Activated CD4-positive, alpha-beta T cell treated with anti-CD3 and anti-CD28 coated beads, Interleukin-2, amount 50 U/mL, for 4 hours (primary cell): ENCODE data around the gene CYP1B1.
"Not testable (repeated sequence)": the region's sequence is repeated elsewhere in the genome, so short reads cannot be mapped to it uniquely, and the experiment has no call there.

ENCODE experiments used
- DNase-seq, 2 experiments: peaks; one replicate each; pipeline ENCODE4 v3.0.0-alpha.2; 2020

Gene CYP1B1

GRCh38 chr2:38032946-38033345 is 43.0 kb downstream of the CYP1B1 start:
- no peak for DNase-seq

GRCh38 chr2:38030635-38031355 is 45.2 kb downstream of the CYP1B1 start:
- no peak for DNase-seq

GRCh38 chr2:38029512-38029911 is 46.4 kb downstream of the CYP1B1 start:
- no peak for DNase-seq

- DNase-seq, result no peak
Observed at GRCh38 chr2:38028829-38029228, 47.1 kb downstream of the CYP1B1 start.

- no peak for DNase-seq
Observed at GRCh38 chr2:38026846-38027245, 49.1 kb downstream of the CYP1B1 start.

GRCh38 chr2:38021589-38021988 is 54.4 kb downstream of the CYP1B1 start:
- no peak for DNase-seq

GRCh38 chr2:38020359-38021069 is 55.4 kb downstream of the CYP1B1 start:
- DNase-seq, result not testable (repeated sequence)

GRCh38 chr2:38017836-38018235 is 58.1 kb downstream of the CYP1B1 start:
- DNase-seq, result no peak
